ENCODE measurements around the gene RSU1. TPM values are rescaled to one million over a fixed set of nuclear protein-coding genes. Genes with fewer than 3 reads are reported as not detected.

RSU1 gene
- total and polyA plus RNA-seq, 10 donors: 20.5 to 81.7 (median 63.4) TPM

DNA sequence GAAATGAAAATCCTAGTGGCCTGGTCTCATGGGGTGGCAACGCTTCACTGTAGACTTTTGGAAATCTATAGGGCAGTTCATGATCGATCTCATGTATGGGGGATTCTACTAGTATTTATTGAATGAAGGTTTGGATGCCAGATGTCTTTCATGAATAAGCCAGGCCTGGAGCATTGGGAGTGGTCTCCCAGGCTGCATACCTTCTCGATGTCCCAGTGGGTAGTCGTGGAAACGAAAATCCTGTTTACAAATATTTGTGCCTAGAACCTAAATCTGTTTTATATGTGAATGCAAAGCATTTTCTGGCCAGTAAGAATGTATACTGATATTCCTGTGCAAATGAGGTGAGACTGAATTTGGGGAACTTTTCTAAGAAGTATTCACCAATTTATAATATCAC, 190.5 kb downstream of the RSU1 start:
- Histone ChIP-seq H3K9me3 (peaks cover 0 to 15% (median 9%) of the 10 kb centered on the region in 8 donors), H3K4me1 (no peaks in the 10 kb centered on the region), H3K36me3 (peaks cover 0 to 4% (median 0%) of the 10 kb centered on the region in 6 donors), H3K27ac (no peak overlapping the region), H3K4me3 (no peak overlapping the region), H3K27me3 (replicated peaks in 1 of 7) (no peaks in the 10 kb centered on the region)
- TF ChIP-seq POLR2A (IDR thresholded peaks at IDR 0.05): no peak
- TF ChIP-seq, protein P1, sequence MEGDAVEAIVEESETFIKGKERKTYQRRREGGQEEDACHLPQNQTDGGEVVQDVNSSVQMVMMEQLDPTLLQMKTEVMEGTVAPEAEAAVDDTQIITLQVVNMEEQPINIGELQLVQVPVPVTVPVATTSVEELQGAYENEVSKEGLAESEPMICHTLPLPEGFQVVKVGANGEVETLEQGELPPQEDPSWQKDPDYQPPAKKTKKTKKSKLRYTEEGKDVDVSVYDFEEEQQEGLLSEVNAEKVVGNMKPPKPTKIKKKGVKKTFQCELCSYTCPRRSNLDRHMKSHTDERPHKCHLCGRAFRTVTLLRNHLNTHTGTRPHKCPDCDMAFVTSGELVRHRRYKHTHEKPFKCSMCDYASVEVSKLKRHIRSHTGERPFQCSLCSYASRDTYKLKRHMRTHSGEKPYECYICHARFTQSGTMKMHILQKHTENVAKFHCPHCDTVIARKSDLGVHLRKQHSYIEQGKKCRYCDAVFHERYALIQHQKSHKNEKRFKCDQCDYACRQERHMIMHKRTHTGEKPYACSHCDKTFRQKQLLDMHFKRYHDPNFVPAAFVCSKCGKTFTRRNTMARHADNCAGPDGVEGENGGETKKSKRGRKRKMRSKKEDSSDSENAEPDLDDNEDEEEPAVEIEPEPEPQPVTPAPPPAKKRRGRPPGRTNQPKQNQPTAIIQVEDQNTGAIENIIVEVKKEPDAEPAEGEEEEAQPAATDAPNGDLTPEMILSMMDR (IDR thresholded peaks at IDR 0.05 in 8 of 11, conservative IDR thresholded peaks at IDR 0.05 in 3 of 11): no peak
- TF ChIP-seq POLR2AphosphoS5 (IDR thresholded peaks at IDR 0.05): no peak
- 92 to 95% (median 95%) methylated on average over 5 of the region's 5 CpGs for WGBS, 5 donors
- intact Hi-C loops (cut with DNase I; ENCODE audit: low total_unique reads): no loop called here
- no peak for DNase-seq

DNA sequence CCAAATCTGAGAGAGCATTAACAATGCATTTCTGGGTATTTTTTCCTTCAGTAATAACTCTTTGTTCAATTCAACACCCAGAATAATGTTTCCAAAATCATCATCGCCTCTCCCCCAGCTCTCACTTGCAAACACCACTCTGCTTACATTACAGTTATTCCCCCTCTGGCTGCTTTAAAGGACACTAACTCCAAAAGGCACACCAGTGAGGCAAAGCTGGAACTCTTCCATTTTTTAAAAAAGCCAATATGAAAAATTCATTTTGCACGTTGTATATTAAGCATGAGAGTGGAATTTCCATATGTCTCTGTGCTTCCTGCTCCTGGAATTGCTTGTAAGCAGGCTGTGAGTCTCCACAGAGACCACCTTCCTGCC, 204.3 kb downstream of the RSU1 start:
- no peak overlapping the region for H3K4me3 ChIP-seq
- H3K9me3 ChIP-seq: peaks cover under 1 to 31% (median 27%) of the 10 kb centered on the region in 8 donors
- no peaks in the 10 kb centered on the region for H3K4me1 ChIP-seq
- peaks cover 0 to 6% (median 0%) of the 10 kb centered on the region in 6 donors for H3K36me3 ChIP-seq
- no peak for DNase-seq
- 82 to 90% (median 88%) methylated on average over 2 of the region's 2 CpGs for WGBS, 5 donors
- no peak overlapping the region for H3K27ac ChIP-seq
- no peak for TF ChIP-seq POLR2AphosphoS5 (IDR thresholded peaks at IDR 0.05)
- TF ChIP-seq, protein P1 (IDR thresholded peaks at IDR 0.05 in 8 of 11, conservative IDR thresholded peaks at IDR 0.05 in 3 of 11): no peak
- no peak for TF ChIP-seq POLR2A (IDR thresholded peaks at IDR 0.05)
- H3K27me3 ChIP-seq (replicated peaks in 1 of 7): no peaks in the 10 kb centered on the region
- intact Hi-C loops (cut with DNase I; ENCODE audit: low total_unique reads): no loop called here

DNA sequence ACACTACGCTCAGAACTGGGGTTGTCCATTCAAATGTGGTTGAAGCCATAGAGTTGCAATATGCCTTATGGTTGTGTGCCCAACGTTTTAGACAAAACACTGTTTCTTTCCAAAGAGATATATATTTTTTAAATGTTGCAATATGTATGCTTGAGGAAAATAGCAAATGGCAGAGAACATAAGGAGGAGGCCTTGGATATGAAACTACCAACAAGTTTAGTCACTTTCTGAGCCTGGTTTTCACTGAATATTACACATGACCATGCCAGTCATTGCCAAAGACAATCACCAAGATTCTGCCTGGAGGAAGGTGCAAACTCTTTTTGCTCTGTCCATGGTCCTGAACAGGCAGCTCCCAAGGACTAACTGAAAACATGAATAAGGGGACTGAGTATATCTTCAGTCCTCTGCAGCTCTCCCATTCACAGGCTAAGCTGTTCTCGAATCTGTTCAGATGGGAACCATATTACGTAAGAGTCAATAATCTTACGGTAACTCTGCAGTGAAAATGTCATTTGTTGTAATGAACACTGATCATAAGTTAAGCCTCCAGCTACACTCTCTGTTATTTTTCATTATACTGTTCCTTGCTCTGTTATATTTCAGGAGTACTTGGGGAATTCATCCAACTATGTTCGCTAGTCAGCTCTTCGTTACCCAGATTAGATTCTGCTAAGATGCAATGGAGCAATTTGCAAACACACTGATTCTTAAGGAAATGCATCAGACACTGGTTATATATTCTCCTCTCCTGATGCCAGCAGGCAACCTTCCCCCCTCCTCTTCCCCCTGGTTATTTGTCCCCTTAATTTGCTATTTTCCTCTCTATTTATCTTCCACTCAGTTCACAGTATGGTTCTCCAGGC, 204.9 kb downstream of the RSU1 start:
- no peaks in the 10 kb centered on the region for H3K27me3 ChIP-seq (replicated peaks in 1 of 7)
- 71 to 92% (median 85%) methylated on average over 7 of the region's 7 CpGs for WGBS, 5 donors
- no peak for DNase-seq
- H3K27ac ChIP-seq: no peak overlapping the region
- H3K4me1 ChIP-seq: no peaks in the 10 kb centered on the region
- H3K36me3 ChIP-seq: peaks cover 0 to 10% (median 0%) of the 10 kb centered on the region in 6 donors
- intact Hi-C loops (cut with DNase I; ENCODE audit: low total_unique reads): no loop called here
- H3K9me3 ChIP-seq: peaks cover 0 to 25% (median 21%) of the 10 kb centered on the region in 8 donors
- H3K4me3 ChIP-seq: no peak overlapping the region
- TF ChIP-seq, protein P1 (IDR thresholded peaks at IDR 0.05 in 8 of 11, conservative IDR thresholded peaks at IDR 0.05 in 3 of 11): no peak
- TF ChIP-seq POLR2A (IDR thresholded peaks at IDR 0.05): no peak
- TF ChIP-seq POLR2AphosphoS5 (IDR thresholded peaks at IDR 0.05): no peak

DNA sequence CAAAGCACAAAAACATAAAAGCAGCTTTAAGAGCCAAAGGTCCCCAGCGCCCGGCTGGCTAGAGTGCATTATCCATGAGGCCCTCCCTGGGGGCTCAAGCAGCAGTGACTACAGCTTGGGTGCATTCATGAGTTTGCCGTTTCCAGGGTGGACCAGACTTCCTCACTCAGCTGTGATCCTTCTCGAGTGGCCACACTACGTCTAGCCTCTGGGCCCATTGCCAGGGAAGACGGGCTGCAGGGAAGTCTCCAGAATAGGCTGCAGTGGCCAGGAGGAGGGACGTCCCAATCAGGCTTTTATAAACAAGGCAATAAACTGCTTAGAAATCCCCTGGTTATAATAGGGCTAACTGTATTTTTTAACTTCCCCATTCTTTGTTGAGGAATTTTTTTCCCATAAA, 206.2 kb downstream of the RSU1 start:
- no peak for DNase-seq
- Histone ChIP-seq H3K4me1 (no peaks in the 10 kb centered on the region), H3K27me3 (replicated peaks in 1 of 7) (no peaks in the 10 kb centered on the region), H3K9me3 (peaks cover 0 to 12% (median 8%) of the 10 kb centered on the region in 8 donors), H3K36me3 (peaks cover 0 to 10% (median 0%) of the 10 kb centered on the region in 6 donors), H3K27ac (no peak overlapping the region), H3K4me3 (no peak overlapping the region)
- intact Hi-C loops (cut with DNase I; ENCODE audit: low total_unique reads): no loop called here
- WGBS, 5 donors: 57 to 65% (median 63%) methylated on average over 7 of the region's 7 CpGs
- TF ChIP-seq, protein P1 (IDR thresholded peaks at IDR 0.05 in 8 of 11, conservative IDR thresholded peaks at IDR 0.05 in 3 of 11): no peak
- TF ChIP-seq POLR2AphosphoS5 (IDR thresholded peaks at IDR 0.05) (no peak), POLR2A (IDR thresholded peaks at IDR 0.05) (no peak)

All from spleen (tissue), 11 donors.